ENCODE measurements around the gene ATXN7L1. TPM values are rescaled to one million over a fixed set of nuclear protein-coding genes. Genes with fewer than 3 reads are reported as not detected.
"Not testable (repeated sequence)": the region's sequence is repeated elsewhere in the genome, so short reads cannot be mapped to it uniquely, and the experiment has no call there.

The ATXN7L1 gene
- total RNA-seq, 1 donor from 2014 or later: 3.7 TPM

DNA sequence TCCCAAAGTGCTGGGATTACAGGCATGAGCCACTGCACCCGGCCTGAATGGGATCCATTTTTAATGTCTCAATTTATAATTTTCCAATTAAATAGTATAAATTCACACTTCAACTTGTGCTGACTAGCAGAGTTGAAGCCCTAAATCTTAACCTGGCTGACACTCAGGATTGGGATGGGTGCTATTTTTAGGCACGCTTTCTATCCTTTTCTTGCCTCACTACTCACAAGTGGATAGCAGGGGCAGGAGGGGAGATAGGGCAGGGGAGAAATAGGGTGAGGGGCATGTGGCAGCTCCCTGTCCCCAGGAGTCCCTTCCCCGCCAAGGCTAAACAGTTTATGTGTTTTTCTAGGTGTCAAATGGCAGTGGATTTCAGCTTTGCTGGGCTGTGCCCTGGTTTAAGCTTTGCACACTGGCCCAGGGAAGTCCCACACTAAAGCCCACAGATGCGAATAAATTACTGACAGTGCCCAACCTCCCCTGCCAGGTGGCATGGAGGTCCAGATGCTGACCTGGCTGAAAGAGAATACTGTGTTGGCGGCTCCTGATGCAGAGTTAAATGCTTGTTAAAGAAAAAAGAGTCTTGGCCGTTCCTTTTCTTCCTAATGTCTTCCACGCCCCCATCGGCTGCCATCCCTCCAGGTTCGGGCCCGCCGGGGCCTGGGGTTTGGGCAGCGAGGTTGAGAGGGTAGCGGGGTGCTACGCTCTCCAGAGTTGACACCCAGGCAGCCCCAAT, 259.0 kb downstream of the ATXN7L1 start:
- ATAC-seq: peak; percentile 44

DNA sequence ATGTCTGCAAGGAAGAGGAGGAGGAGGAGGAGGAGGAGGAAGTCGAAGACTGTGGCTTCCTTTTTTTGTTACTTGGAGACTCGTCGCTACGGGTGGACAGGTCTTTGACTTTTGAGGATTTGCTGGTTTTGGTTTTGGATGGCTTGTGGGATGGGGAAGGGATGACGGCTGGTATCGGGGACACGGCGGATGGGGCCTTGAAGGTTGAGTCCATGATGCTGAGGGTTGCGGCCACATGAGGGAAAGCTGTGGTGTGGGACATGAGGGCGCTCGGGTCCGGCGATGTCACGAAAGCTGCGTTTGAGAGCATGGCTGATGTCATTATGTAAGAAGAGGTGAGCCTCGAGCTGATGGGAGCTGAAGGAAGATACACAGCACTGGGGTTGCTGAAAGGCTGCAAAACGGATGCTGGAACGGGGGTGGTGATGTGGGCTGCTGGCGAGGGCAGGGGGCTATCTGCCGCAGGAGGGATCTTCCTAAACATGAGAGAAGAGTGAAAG, 262.0 kb downstream of the ATXN7L1 start:
- no peak for DNase-seq
- intact Hi-C loops (cut with micrococcal nuclease): no loop called here
- no peak for ATAC-seq

More for the DNA sequence above, 259.0 kb downstream of the ATXN7L1 start:
- no peak for DNase-seq
- intact Hi-C loops (cut with micrococcal nuclease): no loop called here

DNA sequence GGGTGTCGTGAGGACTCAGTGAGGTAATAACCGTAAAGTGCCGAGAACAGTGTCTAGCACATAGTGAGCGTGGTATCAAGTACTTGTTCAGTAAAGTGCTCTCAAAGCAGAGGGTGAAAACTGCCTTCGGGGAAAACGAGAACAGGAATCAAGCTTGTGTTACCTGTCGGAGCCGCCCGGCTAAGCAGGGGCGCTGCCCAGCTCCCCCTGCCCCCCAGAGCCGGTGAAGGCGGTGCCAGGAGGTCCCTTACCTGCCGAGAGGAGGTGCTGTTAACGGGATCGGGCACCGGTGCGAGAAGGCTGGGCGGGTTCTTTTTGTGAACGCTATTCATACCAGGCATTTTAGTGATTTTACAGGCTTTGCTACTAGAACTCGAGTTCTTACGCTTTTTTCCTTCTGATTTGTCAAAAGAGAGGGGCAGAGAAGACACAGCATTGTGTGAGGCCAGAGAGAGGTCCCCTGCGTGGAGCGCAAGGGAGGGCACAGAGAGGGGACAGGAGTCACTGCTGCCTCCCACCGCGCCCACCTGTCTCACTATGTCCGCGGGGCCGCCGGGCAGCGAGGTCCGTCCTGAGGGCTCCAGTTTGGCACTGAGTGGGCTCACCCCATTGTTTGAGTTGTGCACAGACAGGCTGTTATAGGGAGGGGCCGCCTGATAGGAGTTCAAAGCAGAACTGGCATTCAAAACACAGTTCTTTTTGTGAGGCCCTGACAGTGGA, 262.6 kb downstream of the ATXN7L1 start:
- intact Hi-C loops (cut with micrococcal nuclease): no loop called here
- DNase-seq (no peak), ATAC-seq (no peak)

DNA sequence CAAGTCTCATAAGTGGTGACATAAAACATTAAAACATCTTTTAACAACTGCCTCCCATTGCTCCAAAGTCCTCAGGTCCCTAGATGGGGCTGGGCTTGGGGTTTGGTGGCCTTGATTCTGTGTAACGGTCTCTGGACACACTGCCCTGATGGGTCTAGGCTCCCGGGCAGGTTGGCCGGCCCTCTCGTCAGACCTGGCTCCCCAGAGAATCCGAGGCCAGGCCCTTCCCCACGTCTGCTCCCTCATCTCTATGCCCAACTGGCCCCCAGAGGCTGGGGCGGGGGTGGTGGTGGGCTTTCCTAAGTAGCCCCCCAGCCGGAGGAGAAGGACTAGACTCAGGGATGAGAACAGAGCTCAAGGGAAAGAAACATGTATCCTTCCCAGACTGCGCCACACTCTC, 263.6 kb downstream of the ATXN7L1 start:
- intact Hi-C loops (cut with micrococcal nuclease): no loop called here
- ATAC-seq (no peak), DNase-seq (no peak)

DNA sequence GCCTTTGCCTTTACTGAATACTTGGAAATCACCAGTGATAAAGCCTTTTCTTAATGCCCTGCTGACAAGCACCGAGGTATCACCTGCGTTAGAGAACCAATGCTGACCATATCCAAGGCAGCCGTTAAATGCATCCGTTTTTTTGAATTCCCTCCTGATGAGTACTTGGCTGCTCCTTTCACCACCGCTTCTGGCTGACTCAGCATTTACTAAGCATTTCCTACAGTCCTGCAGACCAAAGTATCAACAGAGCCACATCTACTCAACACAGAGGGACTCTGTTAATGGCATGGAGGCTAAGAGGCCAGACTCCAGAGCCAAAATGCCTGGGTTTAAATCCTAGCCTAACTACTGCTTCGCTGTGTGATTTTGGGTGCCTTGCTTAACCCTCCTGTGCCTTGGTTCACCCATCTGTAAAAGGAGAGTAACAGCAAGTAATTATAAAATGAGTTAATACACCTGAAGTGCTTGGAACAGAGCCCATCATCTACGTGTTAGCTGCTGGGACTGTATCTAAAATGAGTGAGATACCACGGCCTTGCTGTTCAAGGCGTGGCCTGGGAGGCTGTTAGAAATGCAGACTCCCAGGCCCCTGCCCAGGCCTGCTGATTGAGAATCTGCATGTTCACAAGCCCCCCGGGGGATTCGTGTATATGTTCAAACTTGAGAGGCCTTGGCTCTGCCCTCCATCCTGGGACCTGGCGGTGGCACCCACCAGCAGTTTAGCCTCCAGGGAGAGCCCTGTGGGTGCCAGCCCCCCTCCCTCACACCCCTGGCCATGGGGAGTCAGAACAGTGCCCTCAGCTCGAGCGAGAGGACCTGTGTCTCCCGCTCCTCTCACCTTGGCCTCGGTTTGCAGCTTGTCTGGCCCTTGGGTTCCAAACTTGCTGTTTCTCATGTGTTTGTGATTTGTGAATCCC, 264.3 kb downstream of the ATXN7L1 start:
- DNase-seq: no peak
- intact Hi-C loops (cut with micrococcal nuclease): no loop called here
- ATAC-seq: no peak

DNA sequence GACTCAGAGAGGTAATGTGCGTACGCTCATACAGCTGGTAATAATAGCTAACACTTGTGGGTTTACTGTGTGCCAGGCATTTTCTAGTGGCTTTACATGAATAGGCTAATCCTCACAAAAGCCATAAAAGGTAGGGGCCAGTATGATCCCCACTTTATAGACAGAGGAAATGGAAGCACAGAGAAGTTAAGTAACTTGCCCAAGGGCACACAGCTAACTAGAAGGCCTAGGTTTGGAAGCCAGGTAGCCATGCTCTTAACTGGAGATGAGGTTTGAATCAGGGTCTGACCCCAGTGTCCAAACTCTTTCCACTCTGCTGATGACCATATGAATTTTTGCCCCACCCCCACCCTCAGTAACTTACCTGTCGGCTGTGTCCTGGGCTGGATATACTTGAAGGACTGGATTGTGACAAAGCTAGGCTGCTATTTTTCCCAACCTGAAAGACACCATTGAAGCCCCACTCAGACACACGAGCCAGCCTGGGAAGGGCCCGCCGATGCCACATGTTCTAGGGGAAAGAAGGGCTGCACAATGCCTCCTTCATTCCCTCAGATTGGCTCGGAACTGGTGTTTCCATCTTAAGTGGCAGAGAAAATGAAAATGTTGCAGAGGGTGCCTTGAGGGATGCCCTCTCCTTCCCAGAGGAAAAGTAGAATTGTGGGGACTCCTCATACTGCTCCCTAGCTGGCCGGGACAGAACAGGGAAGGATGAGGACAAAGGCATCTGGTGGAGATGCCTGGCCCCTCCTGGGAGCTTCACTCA, 266.1 kb downstream of the ATXN7L1 start:
- DNase-seq (no peak), ATAC-seq (no peak)
- intact Hi-C loops (cut with micrococcal nuclease): no loop called here

DNA sequence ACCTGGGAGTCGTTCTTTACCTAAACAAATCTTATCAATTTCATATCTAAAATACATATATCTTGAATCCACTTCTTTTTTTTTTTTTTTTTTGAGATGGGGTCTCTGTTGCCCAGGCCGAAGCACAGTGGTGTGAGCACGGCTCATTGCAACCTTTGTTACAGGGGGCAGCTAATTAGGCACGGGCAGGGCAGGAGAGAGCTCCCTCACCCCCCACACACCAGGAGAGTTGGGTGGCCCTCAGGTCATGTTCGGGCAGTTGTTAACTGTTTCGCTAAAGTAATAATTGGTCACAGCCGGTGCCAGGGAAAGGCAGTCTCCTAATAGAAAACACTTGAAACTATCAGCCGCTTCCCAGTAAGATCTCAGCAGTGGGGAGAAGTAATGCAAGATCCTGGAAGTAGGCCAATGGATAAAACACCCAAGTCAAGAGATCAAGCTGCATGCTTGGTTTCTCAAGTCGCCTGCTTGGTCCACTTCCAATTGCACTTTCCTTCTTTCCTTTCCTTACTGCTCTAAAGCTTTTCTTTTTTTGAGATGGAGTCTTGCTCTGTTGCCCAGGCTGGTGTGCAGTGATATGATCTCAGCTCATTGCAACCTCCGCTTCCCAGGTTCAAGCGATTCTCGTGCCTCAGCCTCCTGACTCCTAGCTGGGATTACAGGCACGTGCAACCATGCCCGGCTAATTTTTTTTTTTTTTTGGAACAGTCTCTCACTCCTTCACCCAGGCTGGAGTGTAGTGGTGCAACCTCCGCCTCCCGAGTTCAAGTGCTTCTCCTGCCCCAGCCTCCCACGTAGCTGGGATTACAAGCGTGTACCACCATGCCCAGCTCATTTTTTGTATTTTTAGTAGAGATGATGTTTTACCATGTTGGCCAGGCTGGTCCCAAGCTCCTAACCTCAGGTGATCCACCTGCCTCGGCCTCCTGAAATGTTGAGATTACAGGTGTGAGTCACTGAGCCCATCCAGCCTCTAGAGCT, 273.8 kb downstream of the ATXN7L1 start:
- intact Hi-C loops (cut with micrococcal nuclease): no loop called here
- DNase-seq (no peak), ATAC-seq (no peak)

DNA sequence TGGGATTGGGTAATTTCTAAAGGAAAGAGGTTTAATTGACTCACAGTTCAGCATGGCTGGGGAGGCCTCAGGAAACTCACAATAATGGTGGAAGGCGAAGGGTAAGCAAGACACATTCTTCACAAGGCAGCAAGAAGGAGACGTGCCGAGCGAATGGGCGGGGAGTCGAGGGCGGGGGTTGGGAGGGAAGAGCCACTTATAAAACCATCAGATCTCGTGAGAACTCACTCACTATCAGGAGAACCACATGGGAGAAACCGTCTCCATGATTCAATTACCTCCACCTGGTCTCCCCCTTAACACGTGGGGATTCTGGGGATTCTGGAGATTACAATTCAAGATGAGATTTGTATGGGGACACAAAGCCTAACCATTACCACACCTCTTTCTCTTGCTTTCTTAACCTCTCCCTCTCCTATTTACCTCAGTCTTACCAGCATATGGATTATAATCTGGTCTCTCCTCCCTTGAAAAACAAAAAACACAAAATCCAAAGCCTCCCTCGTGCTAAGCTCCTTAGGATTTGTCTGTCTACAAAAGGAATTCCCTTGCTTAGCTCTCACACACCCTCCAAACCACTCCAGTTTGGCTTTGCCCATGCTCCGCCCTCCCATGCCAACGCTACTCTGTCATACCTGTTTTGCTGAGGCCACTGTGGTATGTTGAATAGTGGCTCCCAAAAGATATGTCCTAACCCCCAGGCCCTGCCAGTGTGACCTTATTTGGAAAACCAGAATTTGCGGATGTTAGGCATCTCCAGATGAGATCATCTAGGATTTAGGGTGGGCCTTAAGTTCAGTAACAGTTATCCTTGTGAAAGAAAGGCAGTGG, 275.5 kb downstream of the ATXN7L1 start:
- intact Hi-C loops (cut with micrococcal nuclease): no loop called here
- no peak for DNase-seq
- no peak for ATAC-seq

DNA sequence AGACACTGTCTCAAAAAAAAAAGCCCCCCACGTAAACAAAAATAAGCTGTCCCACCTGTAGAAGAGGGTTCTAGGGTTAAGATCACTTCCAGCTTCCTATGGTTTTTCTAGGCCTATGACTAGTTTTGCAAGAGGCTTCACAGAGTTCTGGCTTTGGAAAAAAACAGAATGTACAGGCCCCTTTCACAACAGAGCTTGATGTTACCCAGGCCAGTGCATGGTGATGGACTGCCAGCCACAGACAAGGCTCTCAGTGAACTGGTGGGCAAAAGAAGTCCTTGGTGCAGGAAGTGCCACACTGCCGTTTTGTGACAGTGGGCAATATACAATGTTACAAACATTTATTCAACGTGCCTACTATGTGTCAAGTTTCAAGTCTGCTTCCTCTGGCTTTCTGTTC, 276.8 kb downstream of the ATXN7L1 start:
- intact Hi-C loops (cut with micrococcal nuclease): no loop called here
- DNase-seq (no peak), ATAC-seq (no peak)

DNA sequence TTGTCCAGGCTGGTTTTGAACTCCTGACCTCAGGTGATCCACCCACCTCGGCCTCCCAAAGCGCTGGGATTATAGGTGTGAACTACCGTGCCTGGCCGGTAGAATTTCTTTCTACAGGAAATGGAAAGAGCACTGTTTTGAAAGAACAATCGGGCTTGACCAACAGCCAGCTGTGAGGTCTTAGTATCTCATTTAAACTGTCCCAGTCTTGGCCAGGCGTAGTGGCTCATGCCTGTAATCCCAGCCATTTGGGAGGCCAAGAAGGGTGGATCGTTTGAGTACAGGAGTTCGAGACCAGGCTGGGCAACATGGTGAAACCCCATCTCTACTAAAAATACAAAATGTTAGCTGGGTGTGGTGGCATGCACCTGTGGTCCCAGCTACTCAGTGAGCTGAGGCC, 277.3 kb downstream of the ATXN7L1 start:
- ATAC-seq; intact Hi-C loops (cut with micrococcal nuclease); DNase-seq: not testable (repeated sequence)

DNA sequence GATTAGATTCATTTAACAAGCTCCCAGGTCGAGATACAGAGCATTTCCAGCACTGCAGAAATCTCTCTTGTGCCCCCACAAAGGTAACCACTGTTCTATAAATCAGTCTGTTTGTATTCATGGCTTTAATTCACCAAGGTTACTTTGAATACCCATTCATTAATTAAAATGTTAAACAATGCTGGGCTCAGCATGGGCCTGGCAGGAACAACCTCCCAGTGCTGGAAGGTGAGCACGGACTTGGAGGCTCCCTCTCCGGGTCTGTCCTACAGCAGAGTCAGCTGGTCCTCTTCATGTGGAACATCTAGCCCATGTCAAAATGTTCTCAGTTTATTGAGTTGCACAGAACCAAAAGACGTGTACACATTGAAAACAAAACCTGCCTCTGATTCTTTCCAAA, 279.5 kb downstream of the ATXN7L1 start:
- intact Hi-C loops (cut with micrococcal nuclease): no loop called here
- DNase-seq: no peak
- ATAC-seq: no peak

DNA sequence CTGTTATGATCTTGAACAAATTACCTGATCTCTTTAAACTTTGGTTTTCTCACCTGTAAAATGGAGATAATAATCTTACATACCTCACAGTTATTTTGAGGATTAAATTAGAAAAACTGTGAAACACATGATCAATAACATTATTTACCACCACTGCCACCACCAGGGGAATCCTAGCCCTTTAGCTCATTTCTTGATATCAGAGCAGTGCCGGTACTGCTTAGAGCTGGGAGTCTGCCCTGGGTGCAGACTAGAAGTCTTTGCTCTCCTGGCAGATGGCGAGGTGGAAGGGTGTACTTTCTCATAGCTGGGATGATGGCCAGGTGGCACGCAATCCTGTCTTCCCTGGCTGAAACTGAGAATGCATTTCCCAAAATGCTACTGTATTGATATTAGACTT, 282.4 kb downstream of the ATXN7L1 start:
- ATAC-seq: peak; percentile 71
- no peak for DNase-seq
- intact Hi-C loops (cut with micrococcal nuclease): no loop called here

DNA sequence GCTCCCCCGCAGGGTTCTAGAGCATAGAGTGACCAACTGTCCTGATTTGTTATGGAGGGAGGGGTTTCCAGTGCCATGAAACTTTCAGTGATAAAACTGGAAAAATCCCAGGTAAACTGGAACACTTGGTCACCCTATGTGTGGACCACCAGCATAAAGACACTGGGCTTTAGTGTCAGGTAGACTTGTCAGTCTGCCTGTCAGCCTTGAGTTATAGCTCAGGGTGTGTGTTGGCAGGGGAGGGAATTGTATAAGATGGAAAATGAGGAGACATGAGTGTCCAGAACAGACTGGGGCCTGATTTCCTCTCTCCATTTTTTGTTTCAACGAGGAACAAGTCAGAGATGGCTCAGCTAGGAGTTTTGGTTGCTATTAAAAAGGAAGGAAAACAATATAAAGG, 284.9 kb downstream of the ATXN7L1 start:
- intact Hi-C loops (cut with micrococcal nuclease): no loop called here
- ATAC-seq (no peak), DNase-seq (no peak)

DNA sequence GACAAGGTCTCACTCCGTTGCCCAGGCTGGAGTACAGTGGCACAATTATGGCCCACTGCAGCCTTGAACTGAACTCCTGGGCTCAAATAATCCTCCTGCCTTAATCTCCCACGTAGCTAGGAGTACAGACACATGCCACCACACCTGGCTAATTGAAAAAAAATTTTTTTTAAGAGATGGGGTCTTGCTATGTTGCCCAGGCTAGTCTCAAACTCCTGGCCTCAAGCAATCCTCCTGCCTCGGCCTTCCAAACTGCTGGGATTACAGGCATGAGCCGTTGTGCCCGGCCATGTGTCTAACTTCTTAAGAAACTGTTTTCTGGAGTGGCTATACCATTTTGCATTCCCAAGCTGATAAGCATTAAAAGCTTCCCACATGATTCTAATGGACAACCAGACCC, 285.6 kb downstream of the ATXN7L1 start:
- ATAC-seq: no peak
- DNase-seq: no peak
- intact Hi-C loops (cut with micrococcal nuclease): no loop called here

DNA sequence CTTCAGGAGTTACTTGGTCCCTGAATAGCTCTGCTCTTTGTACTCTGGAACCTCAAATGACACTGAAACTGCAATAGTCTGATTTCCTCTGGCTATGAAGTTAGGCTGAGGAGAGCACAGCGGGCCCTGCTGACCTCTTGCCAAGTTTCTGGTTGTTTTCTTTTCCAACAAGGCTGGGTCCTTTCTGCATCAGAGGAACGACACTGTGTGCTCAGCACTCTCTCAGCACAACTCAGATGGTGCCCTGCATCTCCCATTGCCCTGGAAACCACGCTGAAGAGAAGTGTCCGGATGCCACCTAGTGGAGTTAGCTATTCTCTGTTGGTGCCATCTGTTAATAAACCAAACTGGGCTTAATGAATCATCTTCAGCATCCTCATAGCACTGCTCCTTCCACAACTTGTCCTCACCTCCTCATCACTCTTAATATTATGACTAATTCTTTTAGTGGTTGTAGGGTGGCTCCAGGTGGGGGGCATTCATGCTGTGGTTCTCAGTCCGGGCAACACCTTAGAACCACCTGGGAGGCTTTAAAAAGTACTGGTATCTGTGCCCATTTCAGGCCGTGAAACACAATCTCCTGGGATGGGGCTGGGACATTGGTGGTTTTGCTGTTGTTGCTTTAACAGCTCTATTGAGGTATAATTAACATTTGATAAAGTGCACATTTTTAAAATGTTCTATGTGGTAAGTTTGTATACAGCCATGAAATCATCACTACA, 286.9 kb downstream of the ATXN7L1 start:
- ATAC-seq: peak; percentile 79
- no peak for DNase-seq
- intact Hi-C loops (cut with micrococcal nuclease): no loop called here

DNA sequence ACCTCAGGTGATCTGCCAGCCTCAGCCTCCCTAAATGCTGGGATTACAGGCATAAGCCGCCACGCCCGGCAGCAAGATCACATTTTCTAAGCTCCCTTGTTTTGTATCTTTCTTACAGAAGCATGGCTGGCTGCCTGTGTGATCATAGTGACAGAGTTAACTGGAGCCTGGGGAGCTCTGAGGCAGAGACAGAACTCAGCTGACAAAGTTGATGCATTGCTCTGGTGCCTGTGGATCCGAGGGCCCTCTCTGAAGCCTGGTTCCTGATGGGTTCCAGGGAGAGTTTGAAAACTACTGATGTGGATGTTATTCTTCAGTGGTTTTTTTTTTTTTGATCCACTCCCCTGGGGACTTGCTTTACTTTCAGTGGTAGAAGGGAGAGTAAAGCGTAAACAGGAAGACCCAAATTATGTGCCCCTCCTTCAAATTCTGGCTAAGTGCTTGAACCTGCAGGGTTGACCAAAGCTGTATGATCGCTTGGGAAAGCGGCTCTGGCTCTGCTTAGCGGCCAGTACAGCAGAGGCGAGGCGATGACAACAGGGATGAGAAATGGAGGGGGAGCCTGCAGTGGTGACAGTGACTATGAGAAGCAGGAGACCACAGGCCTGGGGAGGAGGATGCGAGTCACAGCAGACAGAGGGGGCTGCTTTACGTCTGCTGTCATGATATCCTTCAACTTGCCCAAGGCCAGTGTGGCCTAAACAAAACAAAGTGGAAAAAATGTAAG, 288.3 kb downstream of the ATXN7L1 start:
- ATAC-seq (peak; percentile 21), DNase-seq (no peak)
- intact Hi-C loops (cut with micrococcal nuclease): no loop called here
